SJSA1 (cell line): ENCODE measurements around the gene C19orf81. TPM values are rescaled to one million over a fixed set of nuclear protein-coding genes. Genes with fewer than 3 reads are reported as not detected.

Experiments
- DNase-seq, 2 experiments: peaks; one replicate each; pipeline ENCODE4 v3.0.0-alpha.2; 2015 to 2020; ENCODE audit warnings: low spot score in 2 of 2, low read depth in 1 of 2
- H3K27ac ChIP-seq: fragments of 250-450 bp; sonication (Bioruptor Pico); 2 replicates; pipeline ENCODE4 v1.5.1; 2020; ENCODE audit warnings: mild to moderate bottlenecking, moderate library complexity
- H3K27me3 ChIP-seq: fragments of 250-450 bp; sonication (Bioruptor Pico); replicated peaks from 2 replicates; pipeline ENCODE4 v1.5.1; 2020; ENCODE audit warnings: mild to moderate bottlenecking, moderate library complexity
- H3K36me3 ChIP-seq: fragments of 250-450 bp; sonication (Bioruptor Pico); 2 replicates; pipeline ENCODE4 v1.5.1; 2020; ENCODE audit warnings: mild to moderate bottlenecking
- H3K4me1 ChIP-seq: fragments of 250-450 bp; sonication (Bioruptor Pico); replicated peaks from 2 replicates; pipeline ENCODE4 v1.6.1; 2021; ENCODE audit warnings: mild to moderate bottlenecking
- H3K4me3 ChIP-seq: fragments of 250-450 bp; sonication (Bioruptor Pico); 2 replicates; pipeline ENCODE4 v1.5.1; 2020; ENCODE audit warnings: mild to moderate bottlenecking
- H3K9me3 ChIP-seq: fragments of 250-450 bp; sonication (Bioruptor Pico); replicated peaks from 2 replicates; pipeline ENCODE4 v1.5.1; 2020; ENCODE audit warnings: mild to moderate bottlenecking
- total RNA-seq: library from RNA; depleted of rRNA; stranded (reverse); fragments of >200 nt; shearing (Covaris generic); gene quantifications from 2 replicates; pipeline ENCODE4 v1.2.3, GENCODE V29; 2014

The C19orf81 gene
- total RNA-seq, 1 experiment from 2014 or later: not detected

DNA sequence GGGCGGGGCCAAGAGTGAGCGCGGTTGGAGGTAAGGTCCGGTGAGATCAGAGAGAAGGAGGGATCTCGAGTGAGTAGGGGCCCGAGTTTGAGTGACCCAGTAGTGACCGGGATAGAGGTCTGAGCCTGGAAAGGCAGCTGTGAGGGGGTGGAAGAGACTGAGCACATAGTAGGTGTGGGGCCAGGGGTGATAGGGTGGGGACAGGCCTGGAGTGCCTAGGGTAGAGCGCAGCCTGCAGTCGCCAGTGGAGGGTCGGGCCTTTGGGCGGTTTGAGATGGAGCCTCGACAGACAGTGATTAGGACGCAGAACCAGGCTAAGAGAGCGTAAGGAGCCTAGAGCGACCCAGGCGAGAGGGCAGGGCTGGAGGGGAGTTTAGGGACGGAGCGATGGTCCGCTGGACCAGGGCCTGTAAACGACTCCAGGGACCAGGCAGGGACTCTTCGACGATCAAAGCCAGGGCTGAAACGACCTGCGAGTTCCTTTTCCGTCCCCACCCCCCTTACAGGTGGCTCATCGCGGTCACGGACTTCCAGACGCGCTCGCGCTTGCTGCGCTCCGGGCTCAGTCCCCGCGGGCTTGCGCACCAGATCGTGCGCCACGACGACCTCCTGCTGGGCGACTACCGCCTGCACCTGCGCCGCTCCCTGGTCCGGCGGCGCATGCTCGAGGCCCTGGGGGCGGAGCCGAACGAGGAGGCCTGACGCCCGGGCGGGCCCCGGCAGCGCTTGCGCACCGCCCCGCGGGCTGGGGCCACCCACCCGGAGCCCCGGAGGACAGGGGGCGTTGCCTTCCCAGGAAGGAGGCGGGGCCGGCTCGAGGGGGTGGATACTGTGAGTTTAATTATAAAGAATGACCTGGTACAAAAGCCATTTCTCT lies 9.4 kb downstream of the C19orf81 start:
- no peak overlapping the region for H3K4me3 ChIP-seq
- DNase-seq: no peak
- no peaks in the 10 kb centered on the region for H3K4me1 ChIP-seq
- H3K9me3 ChIP-seq: peaks cover 12% of the 10 kb centered on the region
- H3K27ac ChIP-seq: no peak overlapping the region
- H3K36me3 ChIP-seq: no peaks in the 10 kb centered on the region
- H3K27me3 ChIP-seq: peaks cover 30% of the 10 kb centered on the region

DNA sequence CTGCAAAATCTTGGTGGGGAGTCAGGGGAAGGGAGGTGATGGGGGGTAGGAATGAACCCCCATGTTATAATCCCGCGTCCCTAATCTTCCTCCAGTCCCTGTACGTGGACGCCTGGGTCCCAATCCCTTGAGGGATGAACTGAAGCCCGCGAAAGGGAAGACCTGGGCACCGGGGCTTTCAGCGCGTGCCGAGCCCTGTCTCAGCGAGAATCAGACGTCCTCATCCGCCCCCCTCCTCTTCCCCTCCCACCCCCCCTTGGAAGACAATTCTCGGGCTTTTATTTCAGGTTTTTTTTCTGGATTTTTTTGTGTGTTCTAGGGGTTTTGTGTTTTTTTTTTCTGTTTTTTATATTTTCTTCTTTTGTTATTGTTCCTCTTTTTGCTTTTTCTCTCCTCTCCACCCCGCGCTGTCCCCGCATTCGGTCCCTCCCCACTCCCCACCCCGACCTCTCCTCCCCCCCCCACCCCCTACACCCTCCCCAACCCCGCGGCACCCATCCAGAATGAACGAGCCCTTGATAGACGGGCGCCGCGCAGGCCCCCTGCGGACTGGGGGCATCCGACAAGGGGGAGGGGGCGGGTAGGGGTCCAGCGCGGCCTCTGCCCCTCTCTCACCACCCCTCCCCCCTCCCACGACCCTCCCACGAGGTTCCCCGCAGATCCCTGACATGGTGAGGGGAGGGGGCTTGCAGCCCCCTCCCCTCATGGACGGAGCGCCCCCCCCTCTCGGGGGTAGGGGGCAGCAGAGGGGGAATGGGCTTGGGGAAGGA lies 10.3 kb downstream of the C19orf81 start:
- Histone ChIP-seq H3K27ac (no peak overlapping the region), H3K36me3 (no peaks in the 10 kb centered on the region), H3K4me1 (no peaks in the 10 kb centered on the region), H3K9me3 (peaks cover 12% of the 10 kb centered on the region), H3K27me3 (peaks cover 30% of the 10 kb centered on the region), H3K4me3 (no peak overlapping the region)
- no peak for DNase-seq

DNA sequence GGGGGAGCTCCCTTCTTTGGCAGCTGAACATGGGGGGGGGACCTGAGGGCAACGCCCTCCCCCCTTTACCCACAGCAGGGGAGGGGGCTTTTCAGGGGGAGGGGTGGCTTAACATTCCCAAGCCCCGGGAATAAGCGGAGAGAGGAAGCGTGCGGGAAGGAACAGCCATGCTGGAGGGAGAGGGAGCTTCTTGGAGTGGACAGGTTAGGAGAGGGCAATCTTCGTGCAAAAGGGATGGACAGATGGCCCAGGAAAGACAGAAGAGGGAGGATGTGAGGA lies 10.8 kb downstream of the C19orf81 start:
- Histone ChIP-seq H3K27me3 (peaks cover 33% of the 10 kb centered on the region), H3K27ac (no peak overlapping the region)
- no peak for DNase-seq

DNA sequence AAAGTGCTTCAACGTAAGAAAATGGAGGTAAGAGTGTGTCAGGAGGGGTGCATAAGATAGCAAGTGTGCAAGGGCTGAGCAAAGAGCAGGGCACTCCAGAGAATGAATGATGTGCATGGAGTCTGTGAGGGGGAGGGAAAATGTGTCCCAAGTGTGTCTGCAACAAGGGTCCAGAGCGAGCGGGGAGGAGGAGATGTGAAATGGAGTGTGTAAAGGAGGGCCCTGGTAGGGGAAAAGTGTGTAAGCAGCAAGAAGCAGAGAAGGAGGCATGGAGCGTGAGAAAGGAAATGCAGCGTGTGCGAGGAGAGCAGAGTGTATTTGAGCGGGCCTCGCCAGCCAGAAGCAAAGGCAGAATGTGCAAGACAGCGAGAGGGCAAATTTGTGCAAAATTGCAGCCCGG lies 11.8 kb downstream of the C19orf81 start:
- DNase-seq: no peak
- Histone ChIP-seq H3K27ac (no peak overlapping the region), H3K9me3 (peaks cover 12% of the 10 kb centered on the region), H3K27me3 (peaks cover 35% of the 10 kb centered on the region), H3K4me1 (no peaks in the 10 kb centered on the region), H3K4me3 (no peak overlapping the region), H3K36me3 (no peaks in the 10 kb centered on the region)

More for the DNA sequence above, 10.8 kb downstream of the C19orf81 start:
- Histone ChIP-seq H3K4me1 (no peaks in the 10 kb centered on the region), H3K36me3 (no peaks in the 10 kb centered on the region), H3K9me3 (peaks cover 12% of the 10 kb centered on the region), H3K4me3 (no peak overlapping the region)

DNA sequence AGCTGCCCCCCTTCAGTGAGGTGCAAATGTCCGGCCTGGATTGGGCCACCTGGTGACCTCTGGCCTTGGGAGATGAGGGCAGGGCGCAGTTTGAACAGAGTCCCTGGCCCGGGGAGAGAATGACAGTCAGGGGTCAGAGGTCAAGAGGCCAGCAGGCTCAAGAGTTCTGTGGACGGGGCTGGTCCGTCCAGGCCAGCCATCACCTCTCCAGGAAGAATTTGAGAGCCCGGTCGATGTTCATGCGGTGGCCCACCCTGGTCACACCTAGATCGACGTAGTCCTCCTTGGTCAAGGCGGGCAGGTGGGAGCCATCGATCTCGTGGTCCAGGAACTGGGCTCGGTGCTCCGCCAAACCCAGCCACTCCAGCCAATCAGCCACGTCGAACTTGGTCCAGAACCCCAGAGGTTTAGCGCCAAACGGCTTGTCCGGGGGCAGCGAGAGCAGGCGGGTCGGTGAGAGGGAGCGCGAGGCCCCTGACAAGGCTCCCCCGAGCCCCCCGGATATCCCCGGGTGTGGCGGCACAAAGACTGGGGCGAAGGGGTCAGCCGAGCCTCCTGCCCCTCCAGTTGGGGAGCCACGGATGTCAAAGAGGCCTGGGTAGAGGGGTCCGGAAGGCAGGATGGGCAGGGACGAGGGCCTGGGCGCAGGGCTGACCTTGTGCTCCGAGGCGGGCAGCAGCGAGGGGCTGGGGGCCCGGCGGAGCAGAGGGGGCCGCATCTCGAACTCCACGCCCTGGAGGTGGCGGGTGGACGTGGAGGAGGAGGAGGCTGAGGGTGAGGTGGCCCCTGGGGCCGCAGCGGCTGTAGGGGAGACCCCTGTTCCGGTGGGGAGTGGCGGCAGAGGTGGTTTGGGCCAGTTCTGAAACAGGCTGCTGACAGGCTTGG lies 12.8 kb downstream of the C19orf81 start:
- H3K4me3 ChIP-seq: no peak overlapping the region
- H3K4me1 ChIP-seq: no peaks in the 10 kb centered on the region
- peaks cover 44% of the 10 kb centered on the region for H3K27me3 ChIP-seq
- H3K36me3 ChIP-seq: no peaks in the 10 kb centered on the region
- H3K27ac ChIP-seq: no peak overlapping the region
- no peak for DNase-seq
- H3K9me3 ChIP-seq: peaks cover 12% of the 10 kb centered on the region

DNA sequence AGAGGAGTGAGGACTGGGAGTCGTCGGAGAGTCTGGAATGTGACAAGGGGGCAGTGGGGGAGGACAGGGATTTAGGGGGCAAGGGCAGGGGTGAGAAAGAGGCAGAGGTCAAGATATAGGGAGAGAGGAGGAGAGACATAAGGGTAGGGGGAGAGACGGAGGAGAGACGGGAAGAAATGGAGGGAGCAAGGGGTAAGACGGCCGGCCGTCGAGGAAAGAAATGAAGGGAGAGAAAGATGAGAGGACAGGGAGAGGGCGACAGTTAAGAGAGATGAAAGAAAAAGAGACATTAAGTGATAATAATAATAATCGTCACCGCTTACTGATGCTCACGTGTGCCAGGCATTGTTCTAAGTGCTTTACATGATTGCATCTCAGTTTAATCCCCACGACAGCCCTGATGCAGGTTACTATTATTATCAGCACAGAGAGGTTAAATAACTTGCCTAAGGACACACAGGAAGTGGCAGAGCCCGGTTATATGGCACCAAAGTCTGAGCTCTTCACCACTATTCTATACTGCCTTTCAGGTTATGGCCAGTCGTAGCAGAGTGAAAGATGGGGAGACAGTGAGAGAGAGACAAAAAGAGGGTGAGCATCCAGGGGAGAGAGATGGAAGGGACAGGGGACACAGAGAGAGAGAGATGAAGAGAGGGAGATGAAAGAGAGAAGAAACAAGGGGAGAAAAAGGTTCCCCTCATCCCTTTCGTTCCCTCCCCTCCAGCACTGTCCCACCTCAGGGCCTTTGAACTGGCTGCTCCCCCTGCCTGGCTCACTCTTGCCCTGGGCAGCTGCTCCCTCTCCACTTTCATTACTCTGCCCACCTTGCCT lies 13.6 kb downstream of the C19orf81 start:
- Histone ChIP-seq H3K36me3 (no peaks in the 10 kb centered on the region), H3K4me3 (no peak overlapping the region), H3K27ac (no peak overlapping the region), H3K27me3 (peaks cover 46% of the 10 kb centered on the region), H3K4me1 (no peaks in the 10 kb centered on the region), H3K9me3 (peaks cover 8% of the 10 kb centered on the region)
- no peak for DNase-seq

DNA sequence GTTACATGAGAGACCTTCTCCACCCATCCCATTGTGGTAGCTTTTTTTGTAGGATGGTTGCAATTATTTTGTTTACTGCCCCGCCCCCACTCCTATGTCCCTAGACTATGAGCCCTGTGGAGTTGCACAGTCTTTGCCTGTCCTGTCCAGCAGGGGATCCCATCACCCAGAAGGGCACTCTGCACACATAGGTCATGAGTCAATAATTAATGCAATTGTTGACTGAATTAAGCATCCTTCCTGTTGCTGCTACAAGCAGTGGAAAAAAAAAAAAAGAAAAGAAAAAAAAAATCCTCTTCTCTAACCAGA lies 14.2 kb downstream of the C19orf81 start:
- peaks cover 47% of the 10 kb centered on the region for H3K27me3 ChIP-seq
- DNase-seq: no peak
- H3K4me3 ChIP-seq: no peak overlapping the region
- no peaks in the 10 kb centered on the region for H3K36me3 ChIP-seq
- peaks cover 6% of the 10 kb centered on the region for H3K9me3 ChIP-seq
- no peak overlapping the region for H3K27ac ChIP-seq
- no peaks in the 10 kb centered on the region for H3K4me1 ChIP-seq

DNA sequence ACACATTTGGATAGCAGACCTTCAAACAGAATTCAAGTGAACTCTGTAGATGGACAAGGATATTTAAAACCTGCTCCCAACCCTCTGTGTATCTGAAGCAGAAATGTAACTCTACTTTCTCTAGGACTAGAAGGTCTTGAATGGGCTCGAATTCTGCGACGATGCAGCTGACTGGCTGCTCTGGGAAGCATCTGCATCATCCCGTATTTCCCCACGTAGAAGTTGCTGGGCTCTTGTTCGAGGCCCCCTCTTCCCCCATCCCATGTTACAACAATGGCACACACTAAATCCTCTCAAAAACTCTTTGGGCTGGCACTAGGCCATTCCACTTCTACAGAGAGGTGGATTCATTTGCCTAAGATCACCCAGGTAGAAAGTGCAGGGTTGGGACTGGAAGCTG lies 15.0 kb downstream of the C19orf81 start:
- Histone ChIP-seq H3K4me3 (no peak overlapping the region), H3K4me1 (no peaks in the 10 kb centered on the region), H3K27ac (no peak overlapping the region), H3K36me3 (no peaks in the 10 kb centered on the region), H3K9me3 (no peaks in the 10 kb centered on the region; the same call in 1 of the 2 replicates), H3K27me3 (peaks cover 43% of the 10 kb centered on the region)
- DNase-seq: no peak

DNA sequence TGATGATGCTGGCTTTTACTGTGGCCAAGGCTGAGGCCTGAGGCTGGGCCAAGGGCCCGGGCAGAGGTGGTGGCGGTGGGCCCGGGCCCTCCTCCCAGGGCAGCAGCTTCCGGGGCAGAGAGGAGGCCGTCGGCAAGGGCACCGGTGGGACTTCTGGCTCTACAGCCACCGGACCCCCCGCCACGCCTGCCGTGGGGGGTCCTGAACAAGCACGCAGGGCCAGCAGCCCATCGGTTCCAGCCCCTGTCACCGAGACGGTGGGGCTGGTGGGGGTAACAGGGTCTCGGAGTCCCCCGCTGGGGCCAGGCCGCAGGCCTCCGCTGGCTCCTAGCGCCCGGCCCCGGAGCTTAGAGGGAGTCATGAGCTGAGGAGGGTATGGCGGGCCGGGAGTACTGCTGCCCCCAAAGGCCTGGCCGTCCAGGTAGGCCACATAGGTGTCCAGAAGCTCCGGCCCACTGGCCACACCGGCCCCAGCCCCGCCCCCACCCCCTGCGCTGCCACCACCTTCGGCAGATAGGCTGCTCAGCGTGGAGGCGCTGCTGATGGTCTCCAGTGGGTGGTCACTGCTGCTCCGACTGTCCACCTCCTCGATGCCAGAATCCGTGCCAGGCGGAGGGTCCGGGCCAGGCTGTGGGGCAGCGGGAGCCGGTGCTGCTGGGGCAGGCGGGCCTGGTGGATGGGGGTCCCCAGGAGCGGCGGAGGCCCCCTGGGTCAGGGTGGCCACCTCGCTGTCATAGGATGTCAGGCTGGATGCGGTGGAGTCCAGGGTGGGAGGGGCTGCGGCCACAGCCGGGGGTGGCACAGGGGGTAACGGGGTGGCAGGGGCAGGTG lies 17.3 kb downstream of the C19orf81 start:
- no peaks in the 10 kb centered on the region for H3K4me1 ChIP-seq
- no peaks in the 10 kb centered on the region; the same call in 1 of the 2 replicates for H3K9me3 ChIP-seq
- DNase-seq: no peak
- H3K4me3 ChIP-seq: no peak overlapping the region
- no peaks in the 10 kb centered on the region for H3K36me3 ChIP-seq
- H3K27me3 ChIP-seq: peaks cover 50% of the 10 kb centered on the region
- no peak overlapping the region for H3K27ac ChIP-seq

DNA sequence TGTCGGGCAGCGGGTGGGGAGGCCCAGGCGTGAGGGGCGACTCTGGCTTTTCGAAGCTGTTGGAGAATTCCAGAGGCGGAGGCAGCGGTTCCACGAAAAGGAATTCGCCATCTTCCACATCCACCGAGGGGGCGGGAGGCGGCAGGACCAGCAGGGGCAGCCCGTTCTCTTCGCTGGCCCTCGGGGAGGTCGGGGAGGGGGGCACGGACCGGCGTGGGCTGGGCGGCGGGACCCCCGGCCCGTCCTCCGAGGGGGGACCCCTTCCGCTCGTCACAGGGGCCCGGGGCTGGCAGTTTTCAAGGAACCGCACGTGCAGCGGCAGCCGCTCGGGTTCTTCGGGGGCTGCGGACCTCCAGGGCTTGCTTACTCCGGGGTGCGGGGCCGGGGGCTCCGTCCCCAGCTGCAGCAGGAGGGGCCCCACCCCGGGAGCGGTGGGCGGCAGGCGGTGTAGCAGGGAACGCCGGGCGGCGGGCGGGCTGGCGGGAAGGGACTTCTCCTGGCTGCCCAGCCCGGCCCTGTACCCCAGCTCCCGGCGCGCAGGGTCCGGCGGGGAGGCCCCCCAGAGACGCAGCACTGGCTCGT lies 18.0 kb downstream of the C19orf81 start:
- peaks cover 48% of the 10 kb centered on the region for H3K27me3 ChIP-seq
- no peaks in the 10 kb centered on the region for H3K36me3 ChIP-seq

DNA sequence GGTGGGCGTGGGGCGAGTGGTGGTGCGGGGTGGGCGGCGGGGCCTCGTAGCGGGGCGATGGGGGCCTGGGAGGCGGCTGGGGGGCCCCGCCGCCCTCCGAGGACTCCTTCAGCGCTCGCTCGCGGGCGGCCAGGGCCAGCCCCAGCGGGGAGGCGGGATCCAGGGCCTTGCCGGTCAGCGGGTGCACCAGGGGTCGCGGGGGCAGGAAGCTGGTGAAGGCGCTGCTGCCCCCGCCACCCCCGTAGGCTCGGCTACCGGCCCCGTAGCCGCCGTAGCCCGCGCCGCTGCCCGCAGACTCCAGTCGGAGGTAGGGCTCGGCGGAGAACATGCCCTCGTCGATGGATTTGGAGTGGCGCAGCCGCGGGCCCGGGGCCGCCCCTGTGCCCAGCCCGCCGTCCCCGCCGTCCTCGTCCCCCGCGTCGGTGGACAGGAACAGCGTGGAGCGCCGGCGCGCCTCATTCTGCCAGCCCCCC lies 18.6 kb downstream of the C19orf81 start:
- H3K27me3 ChIP-seq: peaks cover 48% of the 10 kb centered on the region
- no peak for DNase-seq

More for the DNA sequence above, 18.0 kb downstream of the C19orf81 start:
- H3K27ac ChIP-seq: no peak overlapping the region
- H3K9me3 ChIP-seq: no peaks in the 10 kb centered on the region; the same call in 1 of the 2 replicates
- no peak overlapping the region for H3K4me3 ChIP-seq
- no peaks in the 10 kb centered on the region for H3K4me1 ChIP-seq
- DNase-seq: no peak

DNA sequence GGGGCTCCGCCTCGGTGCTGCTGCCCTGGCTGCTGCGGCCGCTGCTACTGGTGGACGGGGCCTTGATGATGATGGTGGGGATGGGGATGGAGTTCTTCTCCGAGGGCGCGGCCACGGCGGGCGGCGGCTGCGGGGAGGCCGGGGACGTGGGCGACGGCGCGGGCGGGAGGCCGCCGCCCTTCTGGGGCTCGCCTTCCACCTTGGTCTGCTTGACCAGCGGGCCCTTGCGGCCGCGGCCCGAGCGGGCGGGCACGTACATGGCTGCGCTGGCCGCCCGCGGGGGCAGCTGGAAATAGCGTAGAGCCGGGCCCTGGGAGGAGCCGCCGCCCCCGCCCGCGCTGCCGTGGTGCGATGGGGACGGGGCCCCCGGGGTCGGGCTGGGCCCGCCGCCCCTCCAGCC lies 19.2 kb downstream of the C19orf81 start:
- Histone ChIP-seq H3K27me3 (peaks cover 46% of the 10 kb centered on the region), H3K36me3 (no peaks in the 10 kb centered on the region), H3K27ac (no peak overlapping the region), H3K4me3 (no peak overlapping the region), H3K4me1 (no peaks in the 10 kb centered on the region), H3K9me3 (no peaks in the 10 kb centered on the region; the same call in 1 of the 2 replicates)
- no peak for DNase-seq

More for the DNA sequence above, 18.6 kb downstream of the C19orf81 start:
- no peaks in the 10 kb centered on the region; the same call in 1 of the 2 replicates for H3K9me3 ChIP-seq
- H3K4me1 ChIP-seq: no peaks in the 10 kb centered on the region
- H3K27ac ChIP-seq: no peak overlapping the region
- H3K4me3 ChIP-seq: no peak overlapping the region
- no peaks in the 10 kb centered on the region for H3K36me3 ChIP-seq
